Epidermal melanocyte (primary cell): ENCODE results near the gene RTL9.
"Not testable (repeated sequence)": the region's sequence is repeated elsewhere in the genome, so short reads cannot be mapped to it uniquely, and the experiment has no call there.

Experiments used
- DNase-seq: peaks from one replicate; pipeline ENCODE4 v3.0.0; 2011; ENCODE audit warnings: low spot score; ENCODE audit not compliant: insufficient read length

RTL9 gene

GRCh38 chrX:110358548-110358947, at the start of gene RTL9:
RTL9 (plus strand) TSS chrX:110358848; CDS start chrX:110450618, 91,770 bp downstream.
- no peak for DNase-seq

- no peak for DNase-seq
These were observed 48.5 kb upstream of the RTL9 start for GRCh38 chrX:110310000-110310790.

- DNase-seq, result no peak
These were observed 47.8 kb upstream of the RTL9 start for GRCh38 chrX:110310896-110311295.

- DNase-seq, result no peak
These were observed 47.0 kb upstream of the RTL9 start for GRCh38 chrX:110311437-110312230.

GRCh38 chrX:110315551-110315950, 43.1 kb upstream of the RTL9 start:
- no peak for DNase-seq

GRCh38 chrX:110316351-110317060, 42.1 kb upstream of the RTL9 start:
- no peak for DNase-seq

GRCh38 chrX:110317061-110317819, 41.4 kb upstream of the RTL9 start:
- no peak for DNase-seq

- DNase-seq, result peak; percentile 57
These were observed 40.6 kb upstream of the RTL9 start, which contains the start of gene AMMECR1 for GRCh38 chrX:110317820-110318663. AMMECR1 (minus strand) TSS chrX:110318085; CDS start chrX:110318071, 14 bp downstream.

GRCh38 chrX:110318664-110318968, 40.0 kb upstream of the RTL9 start:
- DNase-seq, result no peak

- no peak for DNase-seq
These were observed 38.2 kb upstream of the RTL9 start for GRCh38 chrX:110320381-110320987.

- no peak for DNase-seq
These were observed 37.6 kb upstream of the RTL9 start for GRCh38 chrX:110321081-110321480.

- no peak for DNase-seq
These were observed 37.0 kb upstream of the RTL9 start for GRCh38 chrX:110321670-110322069.

GRCh38 chrX:110322603-110323002, 36.0 kb upstream of the RTL9 start:
- no peak for DNase-seq

GRCh38 chrX:110326712-110327111, 31.9 kb upstream of the RTL9 start:
- DNase-seq, result no peak

- DNase-seq, result no peak
These were observed 31.3 kb upstream of the RTL9 start for GRCh38 chrX:110327336-110327735.

- not testable (repeated sequence) for DNase-seq
These were observed 30.0 kb upstream of the RTL9 start for GRCh38 chrX:110328613-110329012.

- DNase-seq, result no peak
These were observed 27.1 kb upstream of the RTL9 start for GRCh38 chrX:110331444-110332030.

GRCh38 chrX:110333458-110333857, 25.2 kb upstream of the RTL9 start:
- DNase-seq, result not testable (repeated sequence)

- no peak for DNase-seq
These were observed 19.7 kb upstream of the RTL9 start for GRCh38 chrX:110338935-110339334.
